Adipocyte (in vitro differentiated cells): ENCODE results near the gene CROT.

Experiments
- DNase-seq: peaks from one replicate; pipeline ENCODE4 v3.0.0-alpha.2; 2015; ENCODE audit warnings: low read depth
- H3K27me3 ChIP-seq: replicated peaks from 2 replicates; pipeline ENCODE4 v1.7.0; 2013; ENCODE audit warnings: mild to moderate bottlenecking, low read length, moderate library complexity; ENCODE audit not compliant: control insufficient read depth, insufficient read depth
- H3K36me3 ChIP-seq: 2 replicates; pipeline ENCODE4 v1.7.0; 2013; ENCODE audit warnings: low read length, mild to moderate bottlenecking, moderate library complexity; ENCODE audit not compliant: control insufficient read depth, insufficient read depth, severe bottlenecking
- H3K4me1 ChIP-seq: 2 replicates; pipeline ENCODE4 v1.7.0; 2013; ENCODE audit warnings: mild to moderate bottlenecking, low read length, moderate library complexity; ENCODE audit not compliant: control insufficient read depth, insufficient read depth
- H3K4me3 ChIP-seq: 2 replicates; pipeline ENCODE4 v1.7.0; 2013; ENCODE audit warnings: mild to moderate bottlenecking, low read length, moderate library complexity
- H3K9ac ChIP-seq: 2 replicates; pipeline ENCODE4 v1.7.0; 2013; ENCODE audit warnings: mild to moderate bottlenecking, low read length, moderate library complexity
- H3K9me3 ChIP-seq: 2 replicates; pipeline ENCODE4 v1.7.0; 2013; ENCODE audit warnings: mild to moderate bottlenecking, low read length, moderate library complexity; ENCODE audit not compliant: control insufficient read depth

CROT gene

GRCh38 chr7:87325576-87326370, 19.7 kb upstream of the CROT start:
- no peaks in the 10 kb centered on the region for H3K4me1 ChIP-seq
- peaks cover 27% of the 10 kb centered on the region for H3K9me3 ChIP-seq
- no peak overlapping the region for H3K9ac ChIP-seq
- H3K4me3 ChIP-seq = no peak overlapping the region
- no peak for DNase-seq
- peaks cover 8% of the 10 kb centered on the region for H3K36me3 ChIP-seq
- H3K27me3 ChIP-seq = no peaks in the 10 kb centered on the region

GRCh38 chr7:87328281-87328680, 17.2 kb upstream of the CROT start:
- peak; percentile 43 for DNase-seq
- Histone ChIP-seq H3K27me3 (no peaks in the 10 kb centered on the region), H3K4me3 (peak overlapping the region; percentile 24), H3K36me3 (peaks cover 7% of the 10 kb centered on the region), H3K4me1 (no peaks in the 10 kb centered on the region), H3K9ac (no peak overlapping the region), H3K9me3 (peaks cover 27% of the 10 kb centered on the region)

GRCh38 chr7:87330316-87330715, 15.1 kb upstream of the CROT start:
- no peaks in the 10 kb centered on the region for H3K4me1 ChIP-seq
- peaks cover 27% of the 10 kb centered on the region for H3K9me3 ChIP-seq
- peaks cover 3% of the 10 kb centered on the region for H3K36me3 ChIP-seq
- no peak overlapping the region for H3K4me3 ChIP-seq
- H3K9ac ChIP-seq = no peak overlapping the region
- no peaks in the 10 kb centered on the region for H3K27me3 ChIP-seq
- DNase-seq = no peak

DNA sequence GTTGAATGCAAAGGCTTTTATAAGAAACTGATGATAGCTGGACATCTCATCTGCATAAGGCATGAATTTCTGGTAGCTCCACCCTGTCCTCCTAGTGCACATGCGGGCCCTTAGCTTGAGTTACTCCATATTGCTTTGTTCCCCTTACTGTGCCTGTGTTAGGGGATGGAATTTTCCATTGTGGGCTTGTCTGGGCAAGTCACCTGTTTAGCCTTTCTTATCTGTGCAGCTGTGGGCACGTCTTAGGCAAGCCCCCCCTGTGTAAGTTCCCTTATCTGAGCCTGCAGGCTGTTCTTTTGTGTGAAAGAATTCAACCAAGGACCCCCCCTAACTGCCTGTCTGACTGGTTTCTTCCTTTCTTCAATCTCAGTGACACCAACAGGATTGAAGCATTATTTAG, 14.5 kb upstream of the CROT start:
- H3K9me3 ChIP-seq = peaks cover 27% of the 10 kb centered on the region
- peaks cover 3% of the 10 kb centered on the region for H3K36me3 ChIP-seq
- DNase-seq = no peak
- H3K9ac ChIP-seq = no peak overlapping the region
- H3K4me1 ChIP-seq = no peaks in the 10 kb centered on the region
- H3K4me3 ChIP-seq = no peak overlapping the region
- no peaks in the 10 kb centered on the region for H3K27me3 ChIP-seq

DNA sequence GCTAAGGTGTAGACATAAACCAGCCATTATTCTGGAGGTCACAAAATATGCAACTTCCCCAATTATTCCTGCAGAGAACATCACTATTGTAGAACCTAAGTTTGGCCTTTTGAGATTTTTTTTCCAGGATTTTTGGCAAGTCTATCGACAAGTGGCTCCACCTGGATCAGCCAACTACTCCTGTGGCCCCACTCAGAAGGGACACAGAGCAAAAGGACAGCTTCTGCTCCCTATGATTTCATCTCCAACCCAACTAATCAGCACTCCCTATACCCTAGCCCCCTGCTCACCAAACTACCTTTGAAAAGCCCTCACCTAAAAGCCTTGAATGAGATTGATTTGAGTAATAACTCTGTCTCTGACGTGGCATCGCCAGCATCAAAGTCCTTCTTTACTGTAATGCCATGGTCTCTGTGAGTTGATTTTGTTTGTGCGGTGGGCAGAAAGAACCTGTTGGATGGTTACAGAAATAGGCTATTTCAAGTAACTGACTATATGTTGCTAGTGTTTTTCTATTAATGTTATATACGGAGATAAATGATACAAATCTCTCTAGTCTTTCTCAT, 13.7 kb upstream of the CROT start:
- Histone ChIP-seq H3K9ac (no peak overlapping the region), H3K4me3 (no peak overlapping the region), H3K9me3 (peaks cover 26% of the 10 kb centered on the region), H3K36me3 (peaks cover 3% of the 10 kb centered on the region), H3K4me1 (no peaks in the 10 kb centered on the region), H3K27me3 (no peaks in the 10 kb centered on the region)
- DNase-seq = no peak

GRCh38 chr7:87332321-87332720, 13.1 kb upstream of the CROT start:
- DNase-seq = no peak
- Histone ChIP-seq H3K4me3 (no peak overlapping the region), H3K4me1 (no peaks in the 10 kb centered on the region), H3K9ac (no peak overlapping the region), H3K27me3 (no peaks in the 10 kb centered on the region), H3K36me3 (peaks cover 3% of the 10 kb centered on the region), H3K9me3 (peaks cover 21% of the 10 kb centered on the region)

DNA sequence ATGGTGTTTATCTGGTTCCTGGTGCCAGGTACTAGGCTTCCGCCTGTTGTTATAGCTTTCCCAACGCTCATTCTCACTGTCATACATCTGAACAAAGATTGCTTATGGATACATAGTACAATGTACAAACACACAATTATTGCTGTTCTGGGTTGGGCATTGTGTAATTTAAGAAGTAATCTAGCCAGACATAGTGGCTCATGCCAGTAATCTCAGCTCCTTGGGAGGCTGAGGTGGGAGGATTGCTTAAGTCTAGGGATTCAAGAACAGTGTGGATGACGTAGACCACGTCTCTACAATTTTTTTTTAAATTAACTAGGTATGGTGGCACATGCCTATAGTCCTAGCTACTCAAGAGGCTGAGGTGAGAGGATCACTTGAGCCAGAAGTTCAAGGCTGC, 9.3 kb upstream of the CROT start:
- Histone ChIP-seq H3K4me3 (no peak overlapping the region), H3K4me1 (peaks cover 9% of the 10 kb centered on the region)
- no peak for DNase-seq

DNA sequence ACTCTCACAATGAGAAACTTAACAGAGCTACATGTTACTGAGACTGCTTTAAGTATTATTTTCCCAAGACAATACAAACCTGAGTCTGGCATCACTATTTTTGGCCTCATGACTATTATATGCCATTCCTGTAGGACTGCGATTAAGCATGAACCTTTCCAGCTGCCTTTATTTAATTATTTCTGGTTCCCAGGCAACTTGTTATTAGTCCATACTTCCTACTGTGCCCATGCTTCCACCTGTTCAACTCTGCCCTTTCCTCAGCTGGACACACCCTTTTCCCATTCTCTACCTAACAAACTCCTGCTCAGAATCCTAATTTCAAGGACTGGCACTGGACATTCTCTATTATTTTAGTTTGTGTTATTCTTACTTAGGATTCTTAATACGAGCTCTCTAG, 8.1 kb upstream of the CROT start:
- DNase-seq = no peak
- Histone ChIP-seq H3K4me1 (peaks cover 11% of the 10 kb centered on the region), H3K27me3 (no peaks in the 10 kb centered on the region), H3K9ac (no peak overlapping the region), H3K36me3 (peaks cover 4% of the 10 kb centered on the region), H3K9me3 (no peaks in the 10 kb centered on the region), H3K4me3 (no peak overlapping the region)

More for the DNA sequence above, 9.3 kb upstream of the CROT start:
- H3K36me3 ChIP-seq = peaks cover 3% of the 10 kb centered on the region
- H3K9ac ChIP-seq = no peak overlapping the region
- H3K9me3 ChIP-seq = no peaks in the 10 kb centered on the region
- H3K27me3 ChIP-seq = no peaks in the 10 kb centered on the region

DNA sequence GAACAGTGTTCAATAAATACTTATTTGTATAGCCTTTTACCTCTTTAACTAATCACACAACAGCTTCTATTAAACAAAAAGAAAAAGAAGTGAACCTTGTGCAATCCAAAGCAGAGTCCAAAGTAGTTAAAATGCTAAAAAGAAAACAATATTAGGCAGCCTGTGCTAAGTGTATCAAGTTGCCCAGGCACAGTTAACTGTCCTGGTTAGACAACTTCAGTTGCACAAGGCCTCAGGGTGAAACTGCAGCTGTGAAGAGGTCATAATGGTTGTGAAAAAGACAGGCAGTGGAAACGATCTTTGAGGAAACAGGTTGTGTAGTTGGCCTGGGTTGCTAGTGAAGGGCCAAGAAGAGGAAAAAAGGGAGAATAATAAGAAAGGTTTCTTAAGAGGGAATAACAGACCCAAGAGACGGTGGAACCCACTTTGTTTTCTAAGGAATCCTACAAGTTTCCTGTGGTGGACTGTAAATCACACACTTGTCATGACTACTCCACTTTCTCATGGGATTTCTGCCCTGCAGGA, 6.0 kb upstream of the CROT start:
- no peaks in the 10 kb centered on the region for H3K27me3 ChIP-seq
- peak; percentile 28 for DNase-seq
- peaks cover 4% of the 10 kb centered on the region for H3K36me3 ChIP-seq

GRCh38 chr7:87341441-87341840, 4.0 kb upstream of the CROT start:
- Histone ChIP-seq H3K4me1 (peaks cover 44% of the 10 kb centered on the region), H3K9me3 (no peaks in the 10 kb centered on the region), H3K27me3 (no peaks in the 10 kb centered on the region), H3K36me3 (peaks cover 4% of the 10 kb centered on the region), H3K9ac (no peak overlapping the region), H3K4me3 (no peak overlapping the region)
- no peak for DNase-seq

More for the DNA sequence above, 6.0 kb upstream of the CROT start:
- Histone ChIP-seq H3K9me3 (no peaks in the 10 kb centered on the region), H3K4me1 (peaks cover 31% of the 10 kb centered on the region), H3K9ac (no peak overlapping the region), H3K4me3 (no peak overlapping the region)

GRCh38 chr7:87342231-87342630, 3.2 kb upstream of the CROT start:
- peaks cover 44% of the 10 kb centered on the region for H3K4me1 ChIP-seq
- peaks cover 4% of the 10 kb centered on the region for H3K36me3 ChIP-seq
- no peaks in the 10 kb centered on the region for H3K27me3 ChIP-seq
- no peak for DNase-seq
- H3K4me3 ChIP-seq = no peak overlapping the region
- H3K9me3 ChIP-seq = no peaks in the 10 kb centered on the region
- no peak overlapping the region for H3K9ac ChIP-seq
